ENCODE data around the gene ATPAF1. TPM values are rescaled to one million over a fixed set of nuclear protein-coding genes. Genes with fewer than 3 reads are reported as not detected.

ATPAF1 gene
- polyA plus RNA-seq, 1 of the 3 experiments (the other 2 are of a cell fraction): 39.9 TPM

DNA sequence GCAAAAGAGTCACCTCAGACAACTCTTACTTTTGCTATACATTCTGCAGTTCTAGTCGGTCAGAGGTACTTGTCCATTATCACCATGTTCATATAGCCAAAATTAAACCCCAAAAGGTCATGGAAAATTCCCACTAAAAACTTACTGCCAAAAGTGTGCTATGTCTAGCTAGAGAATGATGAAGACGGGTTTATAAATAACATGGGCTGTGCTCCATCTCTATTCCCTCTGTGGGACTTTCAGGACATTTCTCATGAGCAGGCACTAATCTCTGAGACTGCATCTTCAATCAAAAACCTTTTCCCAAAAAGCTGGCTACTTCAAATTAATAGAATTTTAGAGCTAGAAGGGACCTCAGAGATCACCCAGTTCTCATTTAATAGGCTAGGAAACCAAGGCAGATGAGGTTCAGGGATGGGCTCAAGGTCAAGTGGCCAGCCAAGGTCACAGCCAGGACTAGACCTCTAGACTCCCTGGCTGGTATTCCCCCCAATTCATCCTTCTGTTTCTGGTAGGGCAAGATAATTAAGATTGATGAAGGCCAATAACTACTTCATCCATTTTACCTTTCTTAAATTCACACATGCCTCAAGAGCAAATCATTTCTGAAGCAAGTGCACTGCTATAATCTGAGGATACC lies 30.6 kb downstream of the ATPAF1 start:
- POLR2A ChIA-PET: no interaction called here
- H3F3A ChIP-seq (replicated peaks; ENCODE audit: insufficient read depth): no peaks in the 10 kb centered on the region
- no peak overlapping the region for H3K4me3 ChIP-seq (ENCODE audit: low read depth in 2 of 2, low read length in 1 of 2)
- no peaks in the 10 kb centered on the region for H3K9me3 ChIP-seq
- H3K9ac ChIP-seq: no peak overlapping the region
- H3K27ac ChIP-seq (ENCODE audit: low read depth in 2 of 2, low read length in 1 of 2): no peak overlapping the region
- no peaks in the 10 kb centered on the region for H3K79me2 ChIP-seq (ENCODE audit: insufficient read depth)
- TF ChIP-seq, protein P1, sequence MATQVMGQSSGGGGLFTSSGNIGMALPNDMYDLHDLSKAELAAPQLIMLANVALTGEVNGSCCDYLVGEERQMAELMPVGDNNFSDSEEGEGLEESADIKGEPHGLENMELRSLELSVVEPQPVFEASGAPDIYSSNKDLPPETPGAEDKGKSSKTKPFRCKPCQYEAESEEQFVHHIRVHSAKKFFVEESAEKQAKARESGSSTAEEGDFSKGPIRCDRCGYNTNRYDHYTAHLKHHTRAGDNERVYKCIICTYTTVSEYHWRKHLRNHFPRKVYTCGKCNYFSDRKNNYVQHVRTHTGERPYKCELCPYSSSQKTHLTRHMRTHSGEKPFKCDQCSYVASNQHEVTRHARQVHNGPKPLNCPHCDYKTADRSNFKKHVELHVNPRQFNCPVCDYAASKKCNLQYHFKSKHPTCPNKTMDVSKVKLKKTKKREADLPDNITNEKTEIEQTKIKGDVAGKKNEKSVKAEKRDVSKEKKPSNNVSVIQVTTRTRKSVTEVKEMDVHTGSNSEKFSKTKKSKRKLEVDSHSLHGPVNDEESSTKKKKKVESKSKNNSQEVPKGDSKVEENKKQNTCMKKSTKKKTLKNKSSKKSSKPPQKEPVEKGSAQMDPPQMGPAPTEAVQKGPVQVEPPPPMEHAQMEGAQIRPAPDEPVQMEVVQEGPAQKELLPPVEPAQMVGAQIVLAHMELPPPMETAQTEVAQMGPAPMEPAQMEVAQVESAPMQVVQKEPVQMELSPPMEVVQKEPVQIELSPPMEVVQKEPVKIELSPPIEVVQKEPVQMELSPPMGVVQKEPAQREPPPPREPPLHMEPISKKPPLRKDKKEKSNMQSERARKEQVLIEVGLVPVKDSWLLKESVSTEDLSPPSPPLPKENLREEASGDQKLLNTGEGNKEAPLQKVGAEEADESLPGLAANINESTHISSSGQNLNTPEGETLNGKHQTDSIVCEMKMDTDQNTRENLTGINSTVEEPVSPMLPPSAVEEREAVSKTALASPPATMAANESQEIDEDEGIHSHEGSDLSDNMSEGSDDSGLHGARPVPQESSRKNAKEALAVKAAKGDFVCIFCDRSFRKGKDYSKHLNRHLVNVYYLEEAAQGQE (IDR thresholded peaks at IDR 0.05; ENCODE audit: low read depth, low read length): no peak
- TF ChIP-seq, protein P2, sequence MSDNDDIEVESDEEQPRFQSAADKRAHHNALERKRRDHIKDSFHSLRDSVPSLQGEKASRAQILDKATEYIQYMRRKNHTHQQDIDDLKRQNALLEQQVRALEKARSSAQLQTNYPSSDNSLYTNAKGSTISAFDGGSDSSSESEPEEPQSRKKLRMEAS (IDR thresholded peaks at IDR 0.05; ENCODE audit: low read depth): no peak
- TF ChIP-seq TEAD4 (IDR thresholded peaks at IDR 0.05; ENCODE audit: borderline replicate concordance, insufficient read depth) (no peak), TCF12 (IDR thresholded peaks at IDR 0.05) (no peak), RCOR1 (IDR thresholded peaks at IDR 0.05; ENCODE audit: low read length) (no peak), NFIC (IDR thresholded peaks at IDR 0.05; ENCODE audit: borderline replicate concordance) (no peak), SMC3 (IDR thresholded peaks at IDR 0.05; ENCODE audit: low read depth, low read length) (no peak), RAD21 (IDR thresholded peaks at IDR 0.05; ENCODE audit: low read length) (no peak), JUND (IDR thresholded peaks at IDR 0.05) (no peak)
- DNase-seq: no peak
- no peaks in the 10 kb centered on the region for H3K9me2 ChIP-seq
- H3K27me3 ChIP-seq (ENCODE audit: insufficient read depth): no peaks in the 10 kb centered on the region
- CTCF ChIA-PET: no interaction called here
- 47% methylated on average over 2 of the region's 2 CpGs for WGBS (ENCODE audit: low lambda C conversion rate)
- peaks cover 15 to 31% of the 10 kb centered on the region in 2 experiments for H3K36me3 ChIP-seq (replicated peaks in 1 of 2; ENCODE audit: control insufficient read depth in 1 of 2, insufficient read depth in 2 of 2, low read length in 1 of 2)
- no peaks in the 10 kb centered on the region for H4K20me1 ChIP-seq (ENCODE audit: insufficient read depth)
- H2AFZ ChIP-seq (ENCODE audit: low read depth): no peak overlapping the region
- H3K4me1 ChIP-seq (ENCODE audit: control insufficient read depth in 1 of 2, insufficient read depth in 2 of 2, low read depth in 1 of 2, low read length in 1 of 2): peaks cover 0 to under 1% of the 10 kb centered on the region in 2 experiments; a peak in 2 of 4 replicates
- no peak overlapping the region for H3K4me2 ChIP-seq

DNA sequence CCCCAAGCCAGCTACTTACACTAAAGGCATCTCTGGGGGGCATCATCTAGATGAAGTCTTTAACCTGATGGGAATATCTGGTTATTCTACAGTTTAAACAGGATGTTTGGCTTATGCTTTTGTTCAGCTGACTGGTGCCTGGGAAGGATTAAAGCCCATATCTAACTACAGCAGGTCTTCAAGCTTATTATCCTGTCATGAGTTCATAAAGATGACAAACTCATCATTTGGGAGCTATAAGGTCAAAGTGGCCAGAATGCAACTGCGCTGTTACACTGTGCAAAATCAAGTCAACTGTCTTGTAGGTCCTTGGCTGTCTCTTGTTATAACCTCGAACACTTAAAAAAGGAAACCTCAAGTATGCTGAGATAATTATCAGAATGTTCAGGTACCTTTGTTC lies 33.0 kb downstream of the ATPAF1 start:
- H3K4me2 ChIP-seq: no peak overlapping the region
- no peak for DNase-seq
- H3K27me3 ChIP-seq (ENCODE audit: insufficient read depth): no peaks in the 10 kb centered on the region
- H3K27ac ChIP-seq (ENCODE audit: low read depth in 2 of 2, low read length in 1 of 2): no peak overlapping the region
- H3K4me3 ChIP-seq (ENCODE audit: low read depth in 2 of 2, low read length in 1 of 2): no peak overlapping the region
- ChIA-PET CTCF (interaction anchor here (1.3 to 1.7 kb wide), 2 partner anchors 18 to 188 kb away, joined by 3 to 4 read pairs; no protein-coding TSS in a partner anchor), POLR2A (no interaction called here)
- no peaks in the 10 kb centered on the region for H3K4me1 ChIP-seq (ENCODE audit: control insufficient read depth in 1 of 2, insufficient read depth in 2 of 2, low read depth in 1 of 2, low read length in 1 of 2)
- H3F3A ChIP-seq (replicated peaks; ENCODE audit: insufficient read depth): no peaks in the 10 kb centered on the region
- no peaks in the 10 kb centered on the region for H3K9me3 ChIP-seq
- H3K36me3 ChIP-seq (replicated peaks in 1 of 2; ENCODE audit: control insufficient read depth in 1 of 2, insufficient read depth in 2 of 2, low read length in 1 of 2): peaks cover 13 to 43% of the 10 kb centered on the region in 2 experiments
- WGBS (ENCODE audit: low lambda C conversion rate): 95% methylated on average over 2 of the region's 2 CpGs
- TF ChIP-seq, protein P3, sequence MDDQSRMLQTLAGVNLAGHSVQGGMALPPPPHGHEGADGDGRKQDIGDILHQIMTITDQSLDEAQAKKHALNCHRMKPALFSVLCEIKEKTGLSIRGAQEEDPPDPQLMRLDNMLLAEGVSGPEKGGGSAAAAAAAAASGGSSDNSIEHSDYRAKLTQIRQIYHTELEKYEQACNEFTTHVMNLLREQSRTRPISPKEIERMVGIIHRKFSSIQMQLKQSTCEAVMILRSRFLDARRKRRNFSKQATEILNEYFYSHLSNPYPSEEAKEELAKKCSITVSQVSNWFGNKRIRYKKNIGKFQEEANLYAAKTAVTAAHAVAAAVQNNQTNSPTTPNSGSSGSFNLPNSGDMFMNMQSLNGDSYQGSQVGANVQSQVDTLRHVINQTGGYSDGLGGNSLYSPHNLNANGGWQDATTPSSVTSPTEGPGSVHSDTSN (IDR thresholded peaks at IDR 0.05): no peak
- TF ChIP-seq, protein P2 (IDR thresholded peaks at IDR 0.05; ENCODE audit: low read depth): no peak
- no peak for TF ChIP-seq TEAD4 (IDR thresholded peaks at IDR 0.05; ENCODE audit: borderline replicate concordance, insufficient read depth)
- no peak for TF ChIP-seq FOXJ3 (CRISPR knock-in tag; IDR thresholded peaks at IDR 0.05)
- TF ChIP-seq, protein P1 (IDR thresholded peaks at IDR 0.05; ENCODE audit: low read depth, low read length): no peak
- no peak for TF ChIP-seq FOXM1 (IDR thresholded peaks at IDR 0.05; ENCODE audit: low read depth)
- no peak for TF ChIP-seq MEF2A (IDR thresholded peaks at IDR 0.05; ENCODE audit: borderline replicate concordance, low read depth)
- TF ChIP-seq POLR2AphosphoS5 (IDR thresholded peaks at IDR 0.05; ENCODE audit: low read depth, low read length): no peak
- no peak for TF ChIP-seq CHD2 (IDR thresholded peaks at IDR 0.05; ENCODE audit: low read length, partially characterized antibody)
- no peaks in the 10 kb centered on the region for H4K20me1 ChIP-seq (ENCODE audit: insufficient read depth)
- H3K9me2 ChIP-seq: no peaks in the 10 kb centered on the region
- no peaks in the 10 kb centered on the region for H3K79me2 ChIP-seq (ENCODE audit: insufficient read depth)
- H3K9ac ChIP-seq: no peak overlapping the region
- no peak overlapping the region for H2AFZ ChIP-seq (ENCODE audit: low read depth)
